Calu3 (cell line): Measurements from ENCODE around the gene PCDHGB2. TPM values are rescaled to one million over a fixed set of nuclear protein-coding genes. Genes with fewer than 3 reads are reported as not detected.
"Not testable (repeated sequence)": the region's sequence is repeated elsewhere in the genome, so short reads cannot be mapped to it uniquely, and the experiment has no call there.

Experiments used
- BruUV-seq: library from RNA; stranded (reverse); fragments of 400-500 nt; replicated peaks from 2 replicates; lab custom pipeline; 2021; lab: Mats Ljungman, UMichigan
- CTCF ChIA-PET: fragments of 300-600 bp; sonication (Branson Sonifier 250); formaldehyde crosslinking; loops from one replicate; lab custom pipeline; 2022; ENCODE audit warnings: antibody characterized with exemption; lab: Charles Lee
- DNase-seq: peaks from one replicate; pipeline ENCODE4 v3.0.0; 2022
- H3K27ac Mint-ChIP-seq: one replicate; pipeline ENCODE4 v1.8.0; 2022; ENCODE audit warnings: mixed read lengths; ENCODE audit not compliant: unreplicated experiment
- H3K27me3 Mint-ChIP-seq: one replicate; pipeline ENCODE4 v1.8.0; 2022; ENCODE audit warnings: mixed read lengths; ENCODE audit not compliant: unreplicated experiment
- H3K36me3 Mint-ChIP-seq: one replicate; pipeline ENCODE4 v1.8.0; 2022; ENCODE audit warnings: mild to moderate bottlenecking, moderate library complexity, mixed read lengths; ENCODE audit not compliant: insufficient read depth, unreplicated experiment
- H3K4me1 Mint-ChIP-seq: one replicate; pipeline ENCODE4 v1.8.0; 2022; ENCODE audit warnings: mild to moderate bottlenecking, low read depth, mixed read lengths; ENCODE audit not compliant: unreplicated experiment
- H3K4me3 Mint-ChIP-seq: one replicate; pipeline ENCODE4 v1.8.0; 2022; ENCODE audit warnings: mild to moderate bottlenecking, low read depth, moderate library complexity, mixed read lengths; ENCODE audit not compliant: unreplicated experiment
- H3K9me3 Mint-ChIP-seq: one replicate; pipeline ENCODE4 v1.8.0; 2022; ENCODE audit warnings: low read depth, mixed read lengths; ENCODE audit not compliant: unreplicated experiment
- CTCF ChIP-seq: fragments of 200-600 bp; IDR thresholded peaks from one replicate; pipeline ENCODE4 v1.8.0; 2022; ENCODE audit warnings: antibody characterized with exemption; ENCODE audit not compliant: unreplicated experiment
- intact Hi-C: fragments of 100-400 bp; cut with micrococcal nuclease; formaldehyde crosslinking; loops from one replicate; pipeline ENCODE4 v1.10.0; 2022; ENCODE audit not compliant: unreplicated experiment
- total RNA-seq: library from RNA; stranded (reverse); gene quantifications from 2 replicates; pipeline ENCODE4 v1.2.3, GENCODE V29; 2022

PCDHGB2 gene
- total RNA-seq, 1 experiment from 2014 or later: 0.38 TPM

- H3K27ac Mint-ChIP-seq: no peak overlapping the region
- peaks cover 38% of the 10 kb centered on the region for H3K36me3 Mint-ChIP-seq
- CTCF ChIA-PET: interaction anchor here (1.0 to 1.9 kb wide), 9 partner anchors 72 to 617 kb away, joined by 3 to 22 read pairs (median 5); partner anchors contain the start of genes PCDHA1 and PCDHGC3
- DNase-seq: no peak
- H3K4me1 Mint-ChIP-seq: peaks cover 22% of the 10 kb centered on the region
- no TSS peak for BruUV-seq
- H3K27me3 Mint-ChIP-seq: no peaks in the 10 kb centered on the region
- H3K9me3 Mint-ChIP-seq: peaks cover 11% of the 10 kb centered on the region
- intact Hi-C loops: loop anchor here (2.0 to 5.0 kb wide), 2 partner anchors 74 to 181 kb away; partner anchors contain the start of genes PCDHB14 and PCDHGC3
- H3K4me3 Mint-ChIP-seq: peak overlapping the region; percentile 95
- no peak for TF ChIP-seq CTCF
These were observed 43.6 kb downstream of the PCDHGB2 start for GRCh38 chr5:141403387-141403786.

GRCh38 chr5:141407790-141408505 lies 48.2 kb downstream of the PCDHGB2 start, which contains the start of gene PCDHGB6:
Gene PCDHGB6 (plus strand): TSS chr5:141408021. CDS start chr5:141408203, 182 bp downstream.
- peaks cover 34% of the 10 kb centered on the region for H3K36me3 Mint-ChIP-seq
- H3K9me3 Mint-ChIP-seq: peaks cover 14% of the 10 kb centered on the region

DNA sequence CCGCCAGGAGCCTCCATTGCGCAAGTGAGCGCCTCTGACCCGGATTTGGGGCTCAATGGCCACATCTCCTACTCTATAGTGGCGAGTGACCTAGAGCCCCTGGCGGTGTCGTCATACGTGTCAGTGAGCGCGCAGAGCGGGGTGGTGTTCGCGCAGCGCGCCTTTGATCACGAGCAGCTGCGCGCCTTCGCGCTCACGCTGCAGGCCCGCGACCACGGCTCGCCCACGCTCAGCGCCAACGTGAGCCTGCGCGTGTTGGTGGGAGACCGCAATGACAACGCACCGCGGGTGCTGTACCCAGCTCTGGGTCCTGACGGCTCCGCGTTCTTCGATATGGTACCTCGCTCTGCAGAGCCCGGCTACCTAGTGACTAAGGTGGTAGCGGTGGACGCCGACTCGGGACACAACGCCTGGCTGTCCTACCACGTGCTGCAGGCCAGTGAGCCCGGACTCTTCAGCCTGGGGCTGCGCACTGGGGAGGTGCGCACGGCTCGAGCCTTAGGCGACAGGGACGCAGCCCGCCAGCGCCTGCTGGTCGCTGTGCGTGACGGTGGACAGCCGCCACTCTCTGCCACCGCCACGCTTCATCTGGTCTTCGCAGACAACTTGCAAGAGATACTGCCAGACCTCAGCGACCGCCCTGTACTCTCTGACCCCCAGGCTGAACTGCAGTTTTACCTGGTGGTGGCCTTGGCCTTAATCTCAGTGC lies 50.0 kb downstream of the PCDHGB2 start:
- intact Hi-C loops: no loop called here
- BruUV-seq: no TSS peak
- Mint-ChIP-seq H3K4me3 (peak overlapping the region; percentile 6), H3K4me1 (peaks cover 37% of the 10 kb centered on the region), H3K36me3 (peaks cover 28% of the 10 kb centered on the region), H3K9me3 (peaks cover 22% of the 10 kb centered on the region), H3K27me3 (no peaks in the 10 kb centered on the region), H3K27ac (no peak overlapping the region)
- CTCF ChIA-PET: no interaction called here
- TF ChIP-seq CTCF: no peak
- no peak for DNase-seq

More at GRCh38 chr5:141407790-141408505, 48.2 kb downstream of the PCDHGB2 start, which contains the start of gene PCDHGB6:
- DNase-seq: peak; percentile 79
- Mint-ChIP-seq H3K4me3 (peak within 1 kb of the TSS; percentile 75), H3K27ac (peak within 1 kb of the TSS; percentile 57), H3K4me1 (peaks cover 38% of the 10 kb centered on the region)
- intact Hi-C loops, H3K27me3 Mint-ChIP-seq, BruUV-seq: not testable (repeated sequence)
- CTCF ChIA-PET: interaction anchor here (0.8 to 2.9 kb wide), 10 partner anchors 10 to 211 kb away, joined by 3 to 20 read pairs (median 7); partner anchors contain the start of genes DIAPH1, PCDHB14, PCDHGB7 and PCDHGC3
- TF ChIP-seq CTCF: peak; percentile 71

- peaks cover 27% of the 10 kb centered on the region for H3K36me3 Mint-ChIP-seq
- no peaks in the 10 kb centered on the region for H3K27me3 Mint-ChIP-seq
- H3K9me3 Mint-ChIP-seq: peaks cover 16% of the 10 kb centered on the region
- DNase-seq: no peak
- H3K4me3 Mint-ChIP-seq: no peak overlapping the region
- BruUV-seq: no TSS peak
- H3K4me1 Mint-ChIP-seq: peaks cover 21% of the 10 kb centered on the region
- no peak overlapping the region for H3K27ac Mint-ChIP-seq
- intact Hi-C loops: no loop called here
- TF ChIP-seq CTCF: no peak
- CTCF ChIA-PET: no interaction called here
These were observed 51.8 kb downstream of the PCDHGB2 start for GRCh38 chr5:141411575-141411974.
